Stimulated activated naive B cell treated with anti-CD40 and anti-IgM and Interleukin-4, amounts not matched to agents 10 μg/mL and 1 μg/mL and 100 μg/mL, for 72 hours (primary cell): ENCODE results near the gene THOC6.

ENCODE experiments used
- ATAC-seq, 2 donors: fragments of 150-1000 bp; cut with Tn5 transposase; replicated peaks; 2 replicates each; pipeline ENCODE4 v1.10.0; 2021; ENCODE audit warnings: moderate library complexity in 1 of 2
- DNase-seq: peaks from one replicate; pipeline ENCODE4 v3.0.0; 2021
- H3K27ac Mint-ChIP-seq: one replicate; pipeline ENCODE4 v1.8.0; 2022; ENCODE audit warnings: mild to moderate bottlenecking, mixed read lengths
- H3K27me3 Mint-ChIP-seq, 2 donors: one replicate each; pipeline ENCODE4 v1.8.0; 2022; ENCODE audit warnings: mixed read lengths in 2 of 2
- H3K36me3 Mint-ChIP-seq, 2 donors: one replicate each; pipeline ENCODE4 v1.8.0; 2022; ENCODE audit warnings: mixed read lengths in 2 of 2, mild to moderate bottlenecking in 1 of 2
- H3K4me1 Mint-ChIP-seq, 2 donors: one replicate each; pipeline ENCODE4 v1.8.0; 2022; ENCODE audit warnings: mixed read lengths in 2 of 2, mild to moderate bottlenecking in 1 of 2
- H3K4me3 Mint-ChIP-seq, 2 donors: one replicate each; pipeline ENCODE4 v1.8.0; 2022; ENCODE audit warnings: mild to moderate bottlenecking in 2 of 2, mixed read lengths in 2 of 2, moderate library complexity in 1 of 2
- H3K9me3 Mint-ChIP-seq, 2 donors: one replicate each; pipeline ENCODE4 v1.8.0; 2022; ENCODE audit warnings: mixed read lengths in 2 of 2, mild to moderate bottlenecking in 1 of 2

Gene THOC6

DNA sequence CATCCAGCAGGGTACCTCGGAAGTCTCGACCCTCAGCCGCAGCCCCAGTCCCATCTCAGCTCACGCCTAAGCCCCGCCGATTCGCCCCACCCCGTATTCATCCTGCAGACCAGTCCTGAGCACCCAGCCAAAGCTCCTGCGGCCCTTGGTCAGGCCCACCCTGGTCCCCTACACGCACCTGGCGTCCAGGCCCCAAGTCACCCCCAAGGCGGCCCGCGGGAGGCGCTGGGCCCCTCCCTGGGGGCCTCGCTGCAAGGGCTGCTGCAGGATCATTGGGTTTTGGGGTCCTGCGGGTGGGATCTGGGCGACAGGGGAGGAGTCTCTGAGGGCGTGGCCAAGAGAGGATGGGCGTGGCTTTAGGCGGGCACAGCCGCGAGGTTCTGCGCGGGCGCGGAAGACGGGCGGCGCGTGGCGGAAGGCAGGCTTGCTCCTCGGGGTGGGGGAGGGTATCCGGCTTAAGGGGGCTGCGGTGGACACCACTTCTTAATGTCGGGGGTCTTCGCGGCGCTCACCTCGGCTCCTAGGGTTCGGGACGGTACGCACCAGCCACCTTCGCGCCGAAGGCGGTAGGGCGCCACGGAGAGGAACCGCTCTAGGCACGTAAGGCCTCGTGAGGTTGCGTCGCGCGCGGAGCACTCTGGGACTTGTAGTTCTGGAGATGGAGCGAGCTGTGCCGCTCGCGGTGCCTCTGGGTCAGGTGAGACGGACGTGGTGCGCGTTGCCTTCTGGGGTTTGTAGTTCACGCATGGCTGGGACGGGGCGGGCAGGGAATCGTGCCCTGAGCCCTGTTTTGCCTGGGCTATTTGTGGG is at the start of gene THOC6, which contains the start of gene HCFC1R1:
Gene THOC6 (plus strand): TSS at position 367 of the 810 bp plus-strand sequence. CDS start 292 bp downstream, at position 659.
Gene HCFC1R1 (minus strand): TSS at position 274 of the 810 bp plus-strand sequence. CDS start 1 bp downstream, at position 273.
- DNase-seq = peak; percentile 94
- no peaks in the 10 kb centered on the region for H3K9me3 Mint-ChIP-seq
- peaks cover 43 to 81% of the 10 kb centered on the region in 2 donors for H3K4me1 Mint-ChIP-seq
- H3K4me3 Mint-ChIP-seq = peak within 1 kb of the TSS; percentile 77 to 81
- H3K27me3 Mint-ChIP-seq = peaks cover 7 to 11% of the 10 kb centered on the region in 2 donors
- peak; percentile 80 to 84 for ATAC-seq
- peak within 1 kb of the TSS; percentile 96 for H3K27ac Mint-ChIP-seq
- H3K36me3 Mint-ChIP-seq = peaks cover 20 to 21% of the 10 kb centered on the region in 2 donors

DNA sequence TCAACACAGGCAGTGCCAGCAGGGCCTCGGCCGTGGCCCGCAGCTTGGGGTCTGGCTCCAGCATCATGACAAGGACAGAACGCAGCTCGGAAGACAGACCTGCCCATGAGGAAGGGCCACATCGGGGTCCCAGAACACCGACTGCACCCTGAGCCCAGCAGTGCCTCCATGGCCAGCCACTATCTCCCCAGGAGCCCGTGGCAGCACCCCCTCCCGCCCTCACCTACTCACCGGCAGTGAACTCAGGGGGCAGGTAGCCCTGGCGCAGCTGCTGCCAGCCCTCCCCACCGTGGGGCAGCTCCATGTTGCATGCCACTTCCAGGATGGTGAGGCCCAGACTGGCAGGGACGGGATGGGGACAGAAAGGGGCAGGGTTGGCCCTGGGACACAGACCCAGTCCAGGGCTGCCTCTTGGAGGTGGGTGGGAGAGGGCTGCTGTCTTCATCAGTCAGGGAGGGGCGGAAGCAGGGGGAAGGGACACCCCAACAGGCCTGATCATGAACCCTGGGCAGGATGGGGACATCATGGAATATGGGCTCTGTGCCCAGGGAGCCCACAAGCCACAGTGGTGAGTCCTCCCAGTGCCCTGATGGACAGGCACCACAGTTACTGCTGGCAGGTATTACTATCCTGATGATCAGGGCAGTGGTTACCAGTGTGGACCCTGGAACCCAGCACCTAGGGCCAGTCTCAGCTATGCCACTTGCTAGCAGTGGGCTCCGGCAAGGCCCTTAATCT is 49.3 kb upstream of the THOC6 start:
- DNase-seq = no peak
- H3K27ac Mint-ChIP-seq = no peak overlapping the region
- no peak for ATAC-seq
- peaks cover 13 to 18% of the 10 kb centered on the region in 2 donors for H3K27me3 Mint-ChIP-seq
- peaks cover 7 to 17% of the 10 kb centered on the region in 2 donors for H3K4me1 Mint-ChIP-seq
- no peak overlapping the region for H3K4me3 Mint-ChIP-seq
- peaks cover 8 to 17% of the 10 kb centered on the region in 2 donors for H3K36me3 Mint-ChIP-seq
- H3K9me3 Mint-ChIP-seq = no peaks in the 10 kb centered on the region

DNA sequence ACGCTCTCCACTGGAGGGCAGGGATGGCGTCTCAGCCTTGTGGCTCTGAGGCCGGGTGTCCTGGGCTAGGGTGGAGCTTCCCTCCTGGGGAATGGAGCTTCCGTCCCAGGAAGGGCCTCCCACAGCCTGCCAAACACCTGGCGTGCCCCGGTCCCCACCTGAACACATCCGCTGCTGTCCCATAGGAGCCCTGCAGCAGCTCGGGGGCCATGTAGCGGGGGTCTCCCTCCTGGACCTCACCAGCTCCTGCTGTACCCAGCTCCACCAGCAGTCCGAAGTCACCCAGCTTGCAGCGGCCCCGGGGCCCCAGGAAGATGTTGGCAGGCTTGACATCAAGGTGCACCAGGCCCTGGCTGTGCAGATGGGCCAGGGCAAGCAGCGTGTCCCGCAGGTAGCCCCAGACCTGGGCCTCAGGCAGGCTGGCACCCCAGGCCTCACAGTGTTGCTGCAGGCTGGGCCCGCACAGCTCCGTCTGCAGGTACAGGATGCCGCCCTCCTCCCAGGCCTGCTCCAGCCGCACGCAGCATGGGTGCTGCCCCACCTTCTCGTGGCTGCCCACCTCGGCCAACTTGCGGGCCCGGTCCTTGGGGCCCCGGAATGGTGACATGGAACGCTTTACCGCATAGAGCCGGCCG is 48.6 kb upstream of the THOC6 start:
- DNase-seq = no peak
- no peak overlapping the region for H3K27ac Mint-ChIP-seq
- no peak for ATAC-seq
- H3K9me3 Mint-ChIP-seq = no peaks in the 10 kb centered on the region
- H3K4me1 Mint-ChIP-seq = peaks cover 8 to 18% of the 10 kb centered on the region in 2 donors
- H3K27me3 Mint-ChIP-seq = peaks cover 15 to 18% of the 10 kb centered on the region in 2 donors
- H3K4me3 Mint-ChIP-seq = no peak overlapping the region
- peaks cover 10 to 17% of the 10 kb centered on the region in 2 donors for H3K36me3 Mint-ChIP-seq

DNA sequence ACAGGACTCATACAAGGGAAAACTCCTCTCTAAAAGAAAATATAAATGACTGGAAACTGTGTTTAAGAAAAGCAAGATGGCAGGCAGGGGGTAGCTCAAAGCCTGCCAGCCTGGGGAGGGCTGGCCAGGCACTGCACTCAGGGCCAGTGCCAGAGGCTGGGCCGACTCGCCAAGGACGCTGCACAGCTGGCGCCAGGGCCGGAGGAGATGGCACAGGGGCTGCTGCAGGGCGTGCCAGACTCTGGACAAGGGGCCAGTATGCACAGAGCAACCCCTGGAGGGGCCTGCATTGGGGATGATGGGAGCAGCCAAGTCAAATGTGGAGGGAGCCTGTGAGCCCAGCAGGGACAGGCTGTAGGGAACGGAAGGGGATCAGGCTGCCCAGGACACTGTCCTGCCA is 47.6 kb upstream of the THOC6 start:
- H3K9me3 Mint-ChIP-seq = no peaks in the 10 kb centered on the region
- no peak for DNase-seq
- no peak overlapping the region for H3K27ac Mint-ChIP-seq
- H3K36me3 Mint-ChIP-seq = peaks cover 9 to 12% of the 10 kb centered on the region in 2 donors
- peaks cover 2 to 15% of the 10 kb centered on the region in 2 donors for H3K4me1 Mint-ChIP-seq
- no peak overlapping the region for H3K4me3 Mint-ChIP-seq
- no peak for ATAC-seq
- H3K27me3 Mint-ChIP-seq = peaks cover 6 to 11% of the 10 kb centered on the region in 2 donors

DNA sequence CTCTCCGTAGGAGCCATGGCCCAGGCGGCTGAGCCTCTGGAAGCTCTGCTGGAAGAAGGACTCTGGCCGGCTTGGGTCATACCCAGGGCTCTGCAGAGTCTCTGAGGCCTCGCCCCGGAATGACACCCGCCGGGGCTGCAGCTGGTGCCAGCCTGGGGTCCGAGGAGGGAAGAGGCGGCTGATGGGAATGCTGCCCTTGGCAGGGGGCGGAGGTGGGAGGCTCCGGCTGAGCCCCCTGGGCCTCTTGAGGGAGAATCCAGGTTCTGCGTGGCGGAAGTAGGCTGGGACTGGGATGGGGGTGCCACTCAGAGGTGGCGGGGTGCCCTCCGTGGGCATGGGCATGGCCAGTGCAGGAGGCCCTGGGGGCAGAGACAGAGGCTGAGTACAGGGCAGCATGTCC is 47.2 kb upstream of the THOC6 start:
- no peak for ATAC-seq
- no peak overlapping the region for H3K27ac Mint-ChIP-seq

DNA sequence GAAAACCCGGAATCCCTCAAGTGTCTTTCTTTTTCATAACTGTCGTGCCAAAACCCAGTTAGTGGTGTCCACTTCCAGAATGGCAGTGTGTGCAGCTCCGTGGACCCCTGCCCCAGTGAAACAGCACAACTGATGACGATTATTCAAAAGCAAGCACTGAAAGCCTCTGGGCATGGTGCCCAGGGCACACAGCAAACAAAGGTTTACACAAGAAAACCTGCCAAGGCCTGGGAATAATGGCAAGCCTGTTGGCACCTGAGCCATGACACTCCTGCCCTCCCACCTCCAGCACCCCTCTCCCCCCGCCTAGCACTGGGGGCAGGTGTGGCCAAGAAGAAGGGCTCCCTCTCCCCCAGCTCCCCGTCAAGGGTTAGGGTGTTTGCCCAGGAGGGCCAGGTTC is 46.4 kb upstream of the THOC6 start:
- Mint-ChIP-seq H3K36me3 (peaks cover 5% of the 10 kb centered on the region in 2 donors), H3K27me3 (peaks cover 4 to 5% of the 10 kb centered on the region in 2 donors)

More for the DNA sequence above, 47.2 kb upstream of the THOC6 start:
- H3K4me3 Mint-ChIP-seq = no peak overlapping the region
- DNase-seq = no peak
- peaks cover 5 to 10% of the 10 kb centered on the region in 2 donors for H3K27me3 Mint-ChIP-seq
- H3K4me1 Mint-ChIP-seq = peaks cover 3 to 17% of the 10 kb centered on the region in 2 donors
- H3K36me3 Mint-ChIP-seq = peaks cover 7 to 11% of the 10 kb centered on the region in 2 donors
- no peaks in the 10 kb centered on the region for H3K9me3 Mint-ChIP-seq

DNA sequence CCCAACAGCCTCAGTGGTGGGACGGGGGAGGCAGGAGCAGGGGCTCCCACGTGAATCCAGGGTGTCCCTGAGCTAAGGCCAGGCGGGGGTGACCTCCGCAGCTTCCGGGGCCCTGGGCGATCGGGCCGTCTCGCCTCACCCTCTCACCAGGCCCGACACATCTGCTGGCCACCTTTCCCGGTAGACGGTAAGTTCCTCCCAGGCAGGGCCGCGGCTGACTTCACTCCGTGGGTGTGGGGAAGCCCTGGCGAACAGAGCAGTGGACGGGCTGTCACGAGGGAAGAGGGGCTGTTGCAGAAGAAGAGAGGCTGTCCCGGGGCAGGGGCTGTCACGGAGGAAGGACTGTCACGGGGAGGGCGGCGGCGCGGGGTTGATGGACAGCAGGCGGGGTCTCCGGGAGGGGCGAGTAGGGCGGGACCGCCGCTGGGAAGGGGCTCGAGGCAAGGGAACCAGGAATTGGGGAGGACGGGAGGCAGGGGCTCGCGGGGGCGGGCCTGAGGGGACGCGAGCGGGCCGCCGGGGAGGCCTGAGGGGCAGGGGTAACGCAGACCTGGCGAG is 44.1 kb upstream of the THOC6 start:
- Mint-ChIP-seq H3K4me1 (peaks cover 10 to 39% of the 10 kb centered on the region in 2 donors), H3K27ac (peak overlapping the region; percentile 94), H3K36me3 (peaks cover 0 to 5% of the 10 kb centered on the region in 2 donors), H3K9me3 (no peaks in the 10 kb centered on the region), H3K4me3 (peak overlapping the region; percentile 89 to 90), H3K27me3 (peaks cover 0 to 5% of the 10 kb centered on the region in 2 donors)
- DNase-seq (no peak), ATAC-seq (peak; percentile 10 to 12)

More for the DNA sequence above, 46.4 kb upstream of the THOC6 start:
- peaks cover 7 to 25% of the 10 kb centered on the region in 2 donors for H3K4me1 Mint-ChIP-seq
- H3K4me3 Mint-ChIP-seq = no peak overlapping the region
- H3K9me3 Mint-ChIP-seq = no peaks in the 10 kb centered on the region
- no peak for DNase-seq
- ATAC-seq = no peak
- no peak overlapping the region for H3K27ac Mint-ChIP-seq

DNA sequence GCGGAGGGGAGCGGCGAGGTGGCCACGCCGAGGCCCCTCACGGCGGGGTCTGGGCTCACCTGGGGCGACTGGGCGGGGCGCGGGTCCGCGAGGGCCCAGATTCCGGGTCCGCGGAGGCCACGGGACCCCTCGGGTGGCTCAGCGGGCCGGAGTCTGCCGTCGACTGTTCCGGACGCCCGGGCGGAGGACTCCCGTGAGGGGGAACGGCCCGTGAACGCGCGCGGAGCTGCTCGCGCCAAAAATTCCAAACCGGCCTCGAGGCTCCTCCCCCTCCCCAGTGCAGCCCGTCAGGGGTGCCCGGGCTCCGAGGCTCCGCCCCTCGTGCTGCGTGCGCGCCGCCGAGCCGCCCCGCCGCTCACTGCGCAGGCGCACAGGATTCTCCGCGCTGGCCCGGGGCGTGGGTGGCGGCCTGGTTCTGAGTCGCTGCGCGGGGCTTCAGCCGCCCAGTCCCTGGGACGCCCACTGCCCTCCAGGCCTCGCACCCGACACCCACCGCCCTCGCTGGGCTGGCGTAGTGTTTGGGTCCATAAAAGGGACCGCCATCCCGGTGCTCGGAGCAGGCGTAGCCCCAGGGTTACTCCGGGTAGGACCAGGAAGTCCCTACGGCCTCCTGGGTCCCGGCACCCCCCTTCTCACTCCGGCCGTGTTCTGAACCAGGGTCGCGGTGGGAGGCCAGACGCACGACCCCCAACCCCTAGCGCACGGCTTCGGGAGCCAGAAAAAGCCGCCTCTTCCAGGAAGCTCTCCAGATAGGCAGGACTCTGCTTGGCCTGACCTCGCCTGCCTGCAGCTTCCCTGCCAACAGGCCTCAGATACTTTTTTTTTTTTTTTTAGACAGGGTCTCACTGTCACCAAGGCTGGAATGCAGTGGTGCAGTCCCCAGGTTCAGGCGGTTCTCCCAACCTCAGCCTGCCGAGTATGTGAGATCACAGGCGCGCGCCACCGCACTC is 43.3 kb upstream of the THOC6 start, which contains the start of gene PKMYT1:
Gene PKMYT1 (minus strand): TSS at position 220 of the 950 bp plus-strand sequence. CDS start 789 bp downstream, outside the sequence.
- H3K36me3 Mint-ChIP-seq = peaks cover 0 to 5% of the 10 kb centered on the region in 2 donors
- peaks cover 0 to 5% of the 10 kb centered on the region in 2 donors for H3K27me3 Mint-ChIP-seq
- H3K4me3 Mint-ChIP-seq = peak within 1 kb of the TSS; percentile 89 to 90
- DNase-seq (peak; percentile 95), ATAC-seq (peak; percentile 87 to 90)
- H3K4me1 Mint-ChIP-seq = peaks cover 10 to 39% of the 10 kb centered on the region in 2 donors
- H3K27ac Mint-ChIP-seq = peak within 1 kb of the TSS; percentile 94
- no peaks in the 10 kb centered on the region for H3K9me3 Mint-ChIP-seq

DNA sequence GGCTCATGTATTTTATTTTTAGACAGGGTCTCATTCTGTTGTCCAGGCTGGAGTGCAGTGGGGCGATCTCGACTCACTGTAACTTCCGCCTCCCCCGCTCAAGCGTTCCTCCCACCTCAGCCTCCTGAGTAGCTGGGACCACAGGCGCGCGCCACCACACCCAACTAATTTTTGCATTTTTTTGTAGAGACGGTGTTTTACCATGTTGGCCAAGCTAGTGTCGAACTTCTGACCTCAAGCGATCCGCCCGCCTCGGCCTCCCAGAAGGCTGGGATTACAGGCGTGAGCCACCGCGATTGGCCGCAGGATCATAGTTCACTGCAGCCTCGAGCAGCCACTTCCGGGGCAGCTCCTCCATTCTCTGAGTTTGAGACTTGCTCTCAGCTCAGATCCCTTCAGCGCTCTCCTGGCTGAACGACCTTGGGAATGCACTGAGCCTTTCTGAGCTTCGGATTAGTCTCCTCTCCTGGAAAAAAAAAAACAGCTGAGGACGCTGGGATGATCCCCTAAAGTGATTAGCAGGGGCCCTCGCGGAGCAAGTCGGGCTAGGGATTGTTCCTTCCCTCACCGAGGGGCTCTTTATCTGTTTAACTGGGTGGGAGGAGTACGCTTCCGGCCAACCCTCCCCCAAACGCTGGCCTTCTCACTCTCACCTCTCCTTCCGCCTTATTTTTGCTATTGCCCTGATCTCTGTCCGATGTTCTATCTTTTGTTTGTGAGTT is 42.5 kb upstream of the THOC6 start:
- ATAC-seq = no peak
- H3K36me3 Mint-ChIP-seq = peaks cover 0 to 5% of the 10 kb centered on the region in 2 donors
- no peaks in the 10 kb centered on the region for H3K9me3 Mint-ChIP-seq
- peaks cover 0 to 5% of the 10 kb centered on the region in 2 donors for H3K27me3 Mint-ChIP-seq
- DNase-seq = no peak
- H3K4me1 Mint-ChIP-seq = peaks cover 10 to 39% of the 10 kb centered on the region in 2 donors
- peak overlapping the region; percentile 91 for H3K27ac Mint-ChIP-seq
- peak overlapping the region; percentile 66 to 90 for H3K4me3 Mint-ChIP-seq

DNA sequence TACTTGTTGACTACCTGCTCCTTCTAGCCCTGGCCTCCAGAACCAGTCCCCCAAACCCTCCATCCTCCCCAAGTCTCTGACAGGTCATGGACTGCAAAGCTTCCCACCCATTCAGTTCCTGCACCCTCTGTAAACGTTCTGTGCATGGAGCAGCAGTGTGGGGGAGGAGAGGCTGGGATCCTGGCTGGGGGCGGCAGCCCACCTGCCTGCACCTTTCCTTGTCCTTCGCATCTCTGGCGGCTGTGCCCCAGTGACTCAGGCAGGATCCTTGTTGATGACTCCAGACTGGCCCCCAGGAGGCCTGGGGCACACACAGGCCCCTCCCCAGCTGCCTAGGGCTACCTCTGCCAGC is 42.0 kb upstream of the THOC6 start:
- DNase-seq (no peak), ATAC-seq (no peak)
- peak overlapping the region; percentile 66 to 69 for H3K4me3 Mint-ChIP-seq
- peaks cover 10 to 39% of the 10 kb centered on the region in 2 donors for H3K4me1 Mint-ChIP-seq
- no peaks in the 10 kb centered on the region for H3K9me3 Mint-ChIP-seq
- peak overlapping the region; percentile 56 for H3K27ac Mint-ChIP-seq
- H3K27me3 Mint-ChIP-seq = peaks cover 5% of the 10 kb centered on the region in 2 donors
- peaks cover 0 to 4% of the 10 kb centered on the region in 2 donors for H3K36me3 Mint-ChIP-seq

DNA sequence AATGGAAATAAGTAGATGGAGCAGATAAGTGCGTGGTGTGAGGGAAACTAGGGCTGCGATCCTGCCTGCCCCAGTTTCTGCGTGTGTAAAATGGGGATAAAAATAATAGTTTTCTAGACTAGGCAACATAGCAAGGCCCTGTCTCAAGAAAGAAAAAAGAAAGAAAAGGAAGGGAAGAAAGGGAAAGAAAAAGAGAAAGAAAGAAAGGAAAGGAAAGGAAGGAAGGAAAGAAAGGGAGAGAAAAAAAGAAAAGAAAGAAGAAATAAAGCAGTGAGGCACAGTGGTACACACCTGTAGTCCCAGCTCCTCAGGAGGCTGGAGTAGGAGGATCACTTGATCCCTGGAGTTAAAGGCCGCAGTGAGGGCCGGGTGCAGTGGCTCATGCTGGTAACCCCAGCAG is 41.4 kb upstream of the THOC6 start:
- H3K9me3 Mint-ChIP-seq = no peaks in the 10 kb centered on the region
- no peak overlapping the region for H3K27ac Mint-ChIP-seq
- H3K4me3 Mint-ChIP-seq = peak overlapping the region; percentile 14 to 53
- no peak for ATAC-seq
- H3K27me3 Mint-ChIP-seq = peaks cover 5% of the 10 kb centered on the region in 2 donors
- H3K36me3 Mint-ChIP-seq = peaks cover 0 to 4% of the 10 kb centered on the region in 2 donors
- peaks cover 10 to 39% of the 10 kb centered on the region in 2 donors for H3K4me1 Mint-ChIP-seq
- DNase-seq = no peak

DNA sequence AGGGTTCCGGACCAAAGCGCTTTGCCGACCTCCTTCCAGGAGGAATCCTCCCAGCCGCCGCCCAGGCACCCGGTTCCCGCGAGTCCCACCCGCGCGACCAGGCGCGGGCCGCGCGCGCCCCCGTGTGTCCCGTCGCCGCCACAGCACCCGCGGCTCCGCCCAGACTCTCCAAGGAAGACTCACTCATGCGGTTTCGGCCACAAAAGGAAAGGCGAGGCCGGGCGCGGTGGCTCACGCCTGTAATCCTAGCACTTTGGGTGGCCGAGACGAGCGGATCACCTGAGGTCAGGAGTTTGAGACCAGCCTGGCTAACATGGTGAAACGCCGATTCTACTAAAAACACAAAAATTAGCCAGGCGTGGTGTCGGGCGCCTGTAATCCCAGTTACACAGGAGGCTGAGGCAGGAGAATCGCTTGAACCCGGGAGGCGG is 40.1 kb upstream of the THOC6 start:
- H3K27ac Mint-ChIP-seq = peak overlapping the region; percentile 31

More for the DNA sequence above, 40.1 kb upstream of the THOC6 start:
- Mint-ChIP-seq H3K27me3 (peaks cover 6 to 17% of the 10 kb centered on the region in 2 donors), H3K4me1 (peaks cover 10 to 39% of the 10 kb centered on the region in 2 donors), H3K9me3 (no peaks in the 10 kb centered on the region), H3K36me3 (peaks cover 0 to 4% of the 10 kb centered on the region in 2 donors), H3K4me3 (peak overlapping the region; percentile 70 to 79)
- DNase-seq (peak; percentile 37), ATAC-seq (peak; percentile 45 to 46)
